ENCODE results near the gene TUFT1. TPM values are rescaled to one million over a fixed set of nuclear protein-coding genes. Genes with fewer than 3 reads are reported as not detected.
A peak's percentile ranks its signal among the peaks of the same experiment; 100 is the strongest.
"Not testable (repeated sequence)": the region's sequence is repeated elsewhere in the genome, so short reads cannot be mapped to it uniquely, and the experiment has no call there.

TUFT1 gene
- total RNA-seq, 1 experiment from 2014 or later: 2.6 TPM

GRCh38 chr1:151593730-151594129, 53.6 kb downstream of the TUFT1 start:
- Histone ChIP-seq H3K4me1 (ENCODE audit: insufficient read depth, low read length, poor library complexity, severe bottlenecking) (peaks cover 6% of the 10 kb centered on the region), H3K9me3 (ENCODE audit: low read depth, low read length, poor library complexity, severe bottlenecking) (no peaks in the 10 kb centered on the region), H3K36me3 (ENCODE audit: insufficient read depth, low read length, poor library complexity, severe bottlenecking) (no peaks in the 10 kb centered on the region), H3K27me3 (replicated peaks; ENCODE audit: insufficient read depth, low read depth, low read length, poor library complexity) (no peaks in the 10 kb centered on the region), H3K27ac (ENCODE audit: low read depth, low read length, poor library complexity, severe bottlenecking) (no peak overlapping the region), H3K4me3 (ENCODE audit: low read depth, low read length, poor library complexity, severe bottlenecking) (peak overlapping the region; percentile 20)
- no peak for TF ChIP-seq CTCF (conservative IDR thresholded peaks at IDR 0.05; ENCODE audit: low read depth, low read length)
- no peak for TF ChIP-seq EZH2 (IDR thresholded peaks at IDR 0.05; ENCODE audit: borderline replicate concordance, low read depth, low read length, poor library complexity, severe bottlenecking)
- no TSS peak for BruUV-seq (replicated peaks)
- ChIA-PET CTCF (interaction anchor here (0.7 to 1.2 kb wide), 2 partner anchors 9 to 141 kb away, joined by 4 read pairs; no protein-coding TSS in a partner anchor), POLR2A (ENCODE audit: low non-redundant PET) (interaction anchor here (0.6 kb wide), 1 partner anchor 382 kb away, joined by 6 read pairs; no protein-coding TSS in a partner anchor)
- DNase-seq (ENCODE audit: low spot score): peak; percentile 13
- intact Hi-C loops (cut with micrococcal nuclease; ENCODE audit: unreplicated experiment): loop anchor here (5.0 kb wide), 1 partner anchor 144 kb away; no protein-coding TSS in a partner anchor

- intact Hi-C loops (cut with micrococcal nuclease; ENCODE audit: unreplicated experiment): loop anchor here (5.0 kb wide), 1 partner anchor 143 kb away; no protein-coding TSS in a partner anchor
- H3K27ac ChIP-seq (ENCODE audit: low read depth, low read length, poor library complexity, severe bottlenecking): no peak overlapping the region
- no TSS peak for BruUV-seq (replicated peaks)
- peak; percentile 99 for TF ChIP-seq CTCF (conservative IDR thresholded peaks at IDR 0.05; ENCODE audit: low read depth, low read length)
- no peak for TF ChIP-seq EZH2 (IDR thresholded peaks at IDR 0.05; ENCODE audit: borderline replicate concordance, low read depth, low read length, poor library complexity, severe bottlenecking)
- H3K4me3 ChIP-seq (ENCODE audit: low read depth, low read length, poor library complexity, severe bottlenecking): peak overlapping the region; percentile 20
- H3K4me1 ChIP-seq (ENCODE audit: insufficient read depth, low read length, poor library complexity, severe bottlenecking): peaks cover 6% of the 10 kb centered on the region
- H3K36me3 ChIP-seq (ENCODE audit: insufficient read depth, low read length, poor library complexity, severe bottlenecking): no peaks in the 10 kb centered on the region
- ChIA-PET CTCF (interaction anchor here (0.7 to 1.2 kb wide), 2 partner anchors 9 to 141 kb away, joined by 4 read pairs; no protein-coding TSS in a partner anchor), POLR2A (ENCODE audit: low non-redundant PET) (no interaction called here)
- no peaks in the 10 kb centered on the region for H3K9me3 ChIP-seq (ENCODE audit: low read depth, low read length, poor library complexity, severe bottlenecking)
- DNase-seq (ENCODE audit: low spot score): peak; percentile 50
- H3K27me3 ChIP-seq (replicated peaks; ENCODE audit: insufficient read depth, low read depth, low read length, poor library complexity): no peaks in the 10 kb centered on the region
Measured at GRCh38 chr1:151594143-151594625, 54.1 kb downstream of the TUFT1 start.

GRCh38 chr1:151596166-151596953, 56.3 kb downstream of the TUFT1 start:
- H3K27me3 ChIP-seq (replicated peaks; ENCODE audit: insufficient read depth, low read depth, low read length, poor library complexity): no peaks in the 10 kb centered on the region
- no peaks in the 10 kb centered on the region for H3K36me3 ChIP-seq (ENCODE audit: insufficient read depth, low read length, poor library complexity, severe bottlenecking)
- peaks cover 6% of the 10 kb centered on the region for H3K4me1 ChIP-seq (ENCODE audit: insufficient read depth, low read length, poor library complexity, severe bottlenecking)
- intact Hi-C loops (cut with micrococcal nuclease; ENCODE audit: unreplicated experiment): no loop called here
- ChIA-PET CTCF (no interaction called here), POLR2A (ENCODE audit: low non-redundant PET) (no interaction called here)
- H3K4me3 ChIP-seq (ENCODE audit: low read depth, low read length, poor library complexity, severe bottlenecking): no peak overlapping the region
- no peak overlapping the region for H3K27ac ChIP-seq (ENCODE audit: low read depth, low read length, poor library complexity, severe bottlenecking)
- DNase-seq (ENCODE audit: low spot score): no peak
- no TSS peak for BruUV-seq (replicated peaks)
- H3K9me3 ChIP-seq (ENCODE audit: low read depth, low read length, poor library complexity, severe bottlenecking): no peaks in the 10 kb centered on the region
- TF ChIP-seq EZH2 (IDR thresholded peaks at IDR 0.05; ENCODE audit: borderline replicate concordance, low read depth, low read length, poor library complexity, severe bottlenecking) (no peak), CTCF (conservative IDR thresholded peaks at IDR 0.05; ENCODE audit: low read depth, low read length) (no peak)

- H3K4me1 ChIP-seq (ENCODE audit: insufficient read depth, low read length, poor library complexity, severe bottlenecking); H3K27me3 ChIP-seq (replicated peaks; ENCODE audit: insufficient read depth, low read depth, low read length, poor library complexity); H3K9me3 ChIP-seq (ENCODE audit: low read depth, low read length, poor library complexity, severe bottlenecking); intact Hi-C loops (cut with micrococcal nuclease; ENCODE audit: unreplicated experiment); BruUV-seq (replicated peaks); H3K27ac ChIP-seq (ENCODE audit: low read depth, low read length, poor library complexity, severe bottlenecking); H3K4me3 ChIP-seq (ENCODE audit: low read depth, low read length, poor library complexity, severe bottlenecking); POLR2A ChIA-PET (ENCODE audit: low non-redundant PET); DNase-seq (ENCODE audit: low spot score); CTCF ChIA-PET; H3K36me3 ChIP-seq (ENCODE audit: insufficient read depth, low read length, poor library complexity, severe bottlenecking): not testable (repeated sequence)
Measured at GRCh38 chr1:151602550-151602949, 62.4 kb downstream of the TUFT1 start.

Measured in A673 (cell line).